Measurements from ENCODE around the gene ATXN2.
"Not testable (repeated sequence)": the region's sequence is repeated elsewhere in the genome, so short reads cannot be mapped to it uniquely, and the experiment has no call there.

Gene ATXN2

DNA sequence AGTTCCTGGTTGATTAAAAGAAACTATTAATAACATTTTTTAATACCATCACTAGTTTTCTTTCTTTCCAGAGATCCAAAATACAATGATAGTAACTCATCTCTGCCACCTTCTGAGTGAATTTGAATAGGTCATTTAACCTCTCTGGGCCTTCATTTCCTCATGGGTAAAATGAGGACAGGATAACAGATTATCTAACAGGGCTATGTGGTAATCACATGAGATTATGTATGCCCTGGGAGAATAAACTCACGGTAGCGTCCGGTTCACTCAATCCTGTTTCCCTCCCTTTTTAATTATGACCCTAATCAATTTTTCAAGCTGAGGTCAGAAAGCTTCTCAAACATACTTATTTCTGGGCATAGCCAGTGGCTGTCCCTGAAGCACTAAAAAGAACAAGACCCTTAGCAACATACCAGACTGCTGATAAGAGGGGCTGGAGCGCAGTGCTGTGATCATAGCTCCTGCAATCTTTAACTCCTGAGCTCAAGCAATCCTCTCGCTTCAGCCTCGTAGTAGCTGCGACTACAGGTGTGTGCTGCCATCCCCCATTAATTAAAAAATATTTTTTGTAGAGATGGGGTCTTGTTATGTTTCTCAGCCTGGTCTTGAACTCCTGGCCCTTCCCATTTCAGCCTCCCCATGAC, 24.2 kb downstream of the ATXN2 start:
- no peak for DNase-seq (ENCODE audit: low read depth in 2 of 2)

DNA sequence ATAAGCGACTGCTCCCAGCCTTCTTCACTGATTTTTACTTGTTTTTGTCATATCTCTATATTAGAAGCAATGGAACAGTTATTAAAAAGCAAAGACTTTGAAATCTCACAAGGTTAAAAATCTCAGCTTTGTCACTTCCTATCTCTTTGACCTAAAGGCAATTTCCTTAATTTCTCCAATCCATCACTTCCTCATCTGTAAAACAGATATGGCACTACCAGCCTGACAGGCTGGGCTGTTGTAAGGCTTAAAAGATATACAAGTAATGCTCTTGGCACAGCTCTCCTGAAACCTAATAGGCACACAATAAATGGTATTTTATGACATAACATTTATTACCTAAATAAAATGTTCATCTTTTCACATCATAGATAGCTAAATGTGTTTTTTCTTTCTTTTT, 25.6 kb downstream of the ATXN2 start:
- no peak for DNase-seq (ENCODE audit: low read depth in 2 of 2)

DNA sequence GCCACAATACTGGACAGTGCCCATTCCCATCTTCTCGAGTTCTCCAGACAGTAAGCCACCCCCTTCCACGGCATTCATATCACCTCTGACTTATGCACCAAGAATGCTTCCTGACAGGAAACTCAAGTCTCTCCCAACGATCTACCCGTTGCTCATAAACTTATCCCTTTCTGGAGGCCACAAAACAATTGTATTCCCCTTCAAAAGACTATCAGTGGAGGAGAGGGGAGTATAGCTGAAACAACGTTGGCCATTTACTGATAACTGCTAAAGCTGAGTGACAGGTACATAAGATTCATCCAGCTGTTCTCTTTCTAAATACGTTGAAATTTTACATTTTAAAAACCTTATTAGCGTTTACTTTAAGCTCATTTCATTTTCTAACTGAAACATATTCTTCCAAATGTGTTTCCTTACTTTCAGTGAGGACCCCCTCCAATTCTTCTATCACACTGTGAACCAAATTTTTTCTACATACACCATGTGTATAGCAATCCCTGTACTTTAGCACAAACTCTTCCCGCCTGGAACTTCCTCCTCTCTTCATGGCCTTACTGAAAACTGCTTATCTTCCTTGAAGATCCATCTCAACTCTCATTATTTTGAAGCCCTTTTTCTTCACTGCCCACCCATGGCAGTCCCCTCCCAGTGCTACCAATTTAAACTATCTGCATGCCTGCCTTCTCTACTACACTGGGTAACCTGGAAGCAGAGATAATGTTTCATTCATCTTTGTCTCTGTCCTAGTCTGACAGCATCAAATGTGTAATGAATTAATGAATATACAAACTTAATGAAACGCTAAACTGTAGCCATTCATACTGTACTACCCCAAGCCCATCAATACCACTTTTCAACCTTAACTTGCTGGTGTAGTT, 28.8 kb downstream of the ATXN2 start:
- DNase-seq (ENCODE audit: low read depth in 2 of 2), result no peak

DNA sequence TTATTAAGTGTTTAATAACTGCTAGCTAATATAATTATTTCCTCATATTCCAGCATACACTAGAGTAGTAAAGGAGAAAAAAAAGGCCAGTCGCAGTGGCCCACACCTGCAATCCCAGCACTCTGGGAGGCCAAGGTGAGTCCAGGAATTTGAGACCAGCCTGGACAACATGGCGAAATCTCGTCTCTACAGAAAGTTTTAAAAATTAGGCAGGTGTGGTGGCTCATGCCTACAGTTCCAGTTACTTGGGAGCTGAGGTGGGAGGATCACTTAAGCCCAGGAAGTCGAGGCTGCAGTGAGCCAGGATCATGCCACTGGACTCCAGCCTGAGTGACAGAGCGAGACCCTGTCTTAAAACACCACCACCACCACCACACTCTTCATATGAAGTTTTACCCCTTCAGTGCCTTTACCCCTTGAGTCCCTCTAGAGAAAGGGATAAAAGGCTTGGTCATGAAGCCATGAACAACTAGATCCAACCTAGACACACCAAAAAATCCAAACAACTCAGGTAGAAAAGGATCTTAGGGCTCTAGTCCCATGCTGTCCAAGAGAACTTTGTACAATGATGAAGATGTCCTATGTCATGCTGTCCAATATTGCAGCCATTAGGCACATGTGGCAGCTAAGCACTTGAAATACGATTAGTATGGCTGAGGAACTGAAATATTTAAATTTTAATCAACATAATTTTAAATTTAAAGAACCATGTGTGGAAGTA, 29.6 kb downstream of the ATXN2 start:
- DNase-seq (ENCODE audit: low read depth in 2 of 2), result no peak

DNA sequence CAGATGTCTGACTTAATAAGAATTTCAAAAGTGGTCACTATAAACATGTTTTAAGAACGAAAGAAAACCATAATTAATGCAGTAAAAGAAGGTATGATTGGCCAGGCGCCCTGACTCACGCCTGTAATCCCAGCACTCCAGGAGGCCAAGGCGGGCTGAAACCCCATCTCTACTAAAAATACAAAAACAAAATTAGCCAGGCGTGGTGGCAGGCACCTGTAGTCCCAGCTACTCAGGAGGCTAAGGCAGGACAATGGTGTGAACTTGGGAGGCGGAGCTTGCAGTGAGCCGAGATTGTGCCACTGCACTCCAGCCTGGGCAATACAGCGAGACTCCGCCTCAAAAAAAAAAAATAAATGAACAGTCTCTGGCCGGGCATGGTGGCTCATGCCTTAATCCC, 38.3 kb downstream of the ATXN2 start:
- not testable (repeated sequence) for DNase-seq (ENCODE audit: low read depth in 2 of 2)

DNA sequence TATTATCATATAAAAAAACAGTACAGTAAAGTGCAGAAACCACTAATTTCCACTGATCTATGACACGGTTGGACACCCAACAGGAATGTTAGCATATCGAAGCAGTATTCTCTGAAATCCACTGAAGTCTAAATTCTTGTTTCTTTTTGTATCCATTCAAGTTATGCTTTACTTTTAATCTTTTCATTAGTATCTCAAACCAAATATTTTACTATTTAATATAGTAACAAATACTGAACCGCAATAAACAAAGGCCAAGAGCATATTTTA, 41.1 kb downstream of the ATXN2 start:
- no peak for DNase-seq (ENCODE audit: low read depth in 2 of 2)

DNA sequence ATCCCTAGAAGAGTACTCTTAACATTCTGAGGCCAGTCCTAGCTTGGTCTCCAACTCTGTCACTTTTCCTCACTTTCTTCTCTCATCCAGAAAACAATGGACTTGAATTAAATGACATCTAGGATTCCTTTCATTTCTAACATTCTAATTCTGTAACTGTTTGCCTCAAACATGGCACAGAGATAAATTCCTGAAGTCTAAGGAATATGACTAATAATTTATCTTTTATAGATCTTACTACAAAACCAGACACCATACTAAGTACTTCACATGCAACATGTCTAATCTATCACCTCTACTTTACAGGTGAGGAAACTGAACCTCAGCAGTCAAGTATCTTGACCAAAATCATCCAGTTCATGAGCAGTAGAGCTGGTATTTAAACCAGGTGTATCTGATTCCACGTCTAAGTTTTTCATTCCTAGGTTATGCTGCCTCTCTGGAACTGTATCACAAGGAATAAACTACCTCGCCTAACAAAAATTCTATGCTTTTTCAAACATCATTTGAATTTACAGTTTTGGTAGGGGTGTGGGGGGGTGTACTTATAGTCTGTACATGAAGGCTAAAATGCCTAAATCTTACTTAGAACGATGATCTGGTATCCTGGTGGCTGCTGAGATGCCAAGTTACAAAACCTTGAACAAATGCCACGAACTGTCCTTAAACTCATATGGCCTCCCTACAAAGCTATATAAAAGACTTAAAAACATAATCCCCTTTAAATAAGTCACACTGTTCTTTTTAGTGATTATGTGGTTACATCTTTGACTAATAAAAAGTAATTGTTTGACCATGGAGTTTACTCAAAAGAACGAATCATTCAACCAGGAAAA, 41.6 kb downstream of the ATXN2 start:
- no peak for DNase-seq (ENCODE audit: low read depth in 2 of 2)

DNA sequence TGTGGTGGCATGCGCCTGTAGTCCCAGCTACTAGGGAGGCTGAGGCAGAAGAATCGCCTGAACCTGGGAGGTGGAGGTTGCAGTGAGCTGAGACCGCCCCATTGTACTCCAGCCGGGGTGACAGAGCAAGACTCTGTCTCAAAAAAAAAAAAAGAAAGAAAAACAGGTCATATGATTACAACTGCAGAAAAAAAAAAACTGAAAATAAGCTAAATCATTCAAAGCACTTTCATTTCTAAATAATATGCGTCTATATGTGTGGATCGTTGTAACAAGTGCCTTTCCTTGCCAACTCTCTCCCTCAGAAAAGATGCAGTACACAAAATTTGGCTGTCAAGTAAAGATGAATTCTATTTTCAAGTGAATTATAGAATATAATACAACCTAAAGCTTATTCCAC, 42.4 kb downstream of the ATXN2 start:
- DNase-seq (ENCODE audit: low read depth in 2 of 2), result no peak

DNA sequence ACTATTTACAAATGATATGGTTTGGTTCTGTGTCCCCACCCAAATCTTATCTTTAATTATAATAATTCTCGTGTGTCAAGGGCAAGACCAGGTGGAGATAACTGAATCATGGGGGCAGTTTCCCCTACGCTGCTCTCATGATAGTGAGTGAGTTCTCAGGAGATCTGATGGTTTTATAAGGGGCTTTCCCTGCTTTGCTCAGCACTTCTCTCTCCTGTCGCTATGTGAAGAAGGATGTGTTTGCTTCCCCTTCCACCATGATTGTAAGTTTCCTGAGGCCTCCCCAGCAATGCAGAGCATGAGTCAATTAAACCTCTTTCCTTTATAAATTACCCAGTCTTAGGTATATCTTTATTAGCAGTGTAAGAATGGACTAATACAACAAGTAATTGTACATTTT, 43.8 kb downstream of the ATXN2 start:
- not testable (repeated sequence) for DNase-seq (ENCODE audit: low read depth in 2 of 2)

DNA sequence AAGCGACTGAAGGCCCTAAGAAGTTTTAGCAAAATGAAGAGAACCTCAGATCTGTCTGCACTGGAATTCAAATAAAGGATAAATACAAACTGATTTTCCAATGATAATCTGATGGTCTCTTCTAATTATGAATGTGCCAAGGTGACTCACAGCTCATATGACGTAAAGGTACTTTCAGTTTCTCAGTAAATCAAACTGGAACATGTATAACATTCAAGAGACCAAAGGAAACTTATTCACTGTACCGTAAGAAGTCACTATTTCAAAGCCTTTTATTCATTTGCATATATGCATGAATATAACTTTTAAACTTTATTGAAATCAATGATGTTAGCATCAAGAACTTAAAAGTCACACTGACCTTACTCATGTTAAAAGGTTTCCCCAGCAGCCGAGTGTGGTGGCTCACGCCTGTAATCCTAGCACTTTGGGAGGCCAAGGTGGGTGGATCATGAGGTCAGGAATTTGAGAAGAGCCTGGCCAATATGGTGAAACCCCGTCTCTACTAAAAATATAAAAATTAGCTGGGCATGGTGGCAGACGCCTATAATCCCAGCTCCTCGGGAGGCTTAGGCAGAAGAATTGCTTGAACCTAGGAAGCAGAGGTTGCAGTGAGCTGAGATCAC, 52.2 kb downstream of the ATXN2 start:
- DNase-seq (ENCODE audit: low read depth in 2 of 2), result peak in 1 of 2 donors; percentile 21

DNA sequence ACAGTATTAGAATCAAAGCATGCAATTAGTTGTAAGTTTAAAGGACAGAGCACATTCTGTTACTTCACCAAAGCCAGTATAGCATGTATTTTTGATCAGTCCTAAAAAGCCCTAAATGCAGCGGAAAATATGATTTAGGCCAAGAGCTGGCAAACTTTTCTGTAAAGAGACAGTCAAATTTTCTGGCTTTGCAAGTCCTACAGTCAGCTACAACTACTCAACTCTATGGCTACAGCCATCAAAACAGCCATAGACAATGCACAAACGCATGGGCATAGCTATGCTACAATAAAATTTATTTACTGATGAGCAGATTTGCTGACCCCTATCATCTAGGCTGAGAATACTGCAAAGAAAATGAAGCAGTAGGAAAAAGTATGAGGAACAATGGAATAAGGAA, 52.9 kb downstream of the ATXN2 start:
- DNase-seq (ENCODE audit: low read depth in 2 of 2), result no peak

DNA sequence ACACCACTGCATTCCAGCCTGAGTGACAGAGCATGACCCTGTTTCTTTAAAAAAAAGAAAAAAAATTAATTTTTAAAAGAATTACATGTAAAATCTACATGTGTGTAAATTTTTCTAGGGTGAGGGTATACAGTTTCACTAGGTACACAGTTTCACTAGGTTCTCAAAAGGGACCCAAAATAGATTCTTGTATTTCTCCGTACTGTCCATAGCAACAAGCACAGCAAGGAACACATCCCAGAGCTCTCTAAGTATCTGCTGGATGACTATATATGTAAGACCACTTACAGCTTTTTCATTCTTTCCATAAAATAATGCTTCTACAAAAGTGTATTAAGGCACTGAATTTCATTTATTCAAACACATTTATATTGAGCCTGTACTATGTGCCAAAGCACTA, 55.1 kb downstream of the ATXN2 start:
- no peak for DNase-seq (ENCODE audit: low read depth in 2 of 2)

DNA sequence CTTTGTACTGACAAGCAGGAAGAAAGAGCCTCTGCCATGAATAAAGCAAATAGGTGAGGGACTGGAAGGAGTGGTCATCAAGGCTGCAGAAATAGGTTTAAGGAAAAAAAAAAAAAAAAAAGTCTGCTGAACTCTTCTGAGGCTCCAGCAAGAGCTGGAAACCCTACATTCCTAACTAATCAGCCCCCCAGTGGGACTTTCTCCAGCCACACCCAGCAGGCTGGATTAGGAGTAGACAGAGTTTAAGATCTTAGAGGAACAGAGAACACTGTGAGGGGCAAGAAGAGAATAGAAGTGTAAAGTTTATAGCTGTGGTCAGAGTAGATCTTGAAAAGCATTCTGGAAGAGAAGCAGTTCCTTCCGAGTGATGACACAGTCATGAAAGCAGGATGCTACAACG, 66.4 kb downstream of the ATXN2 start:
- no peak for DNase-seq (ENCODE audit: low read depth in 2 of 2)

DNA sequence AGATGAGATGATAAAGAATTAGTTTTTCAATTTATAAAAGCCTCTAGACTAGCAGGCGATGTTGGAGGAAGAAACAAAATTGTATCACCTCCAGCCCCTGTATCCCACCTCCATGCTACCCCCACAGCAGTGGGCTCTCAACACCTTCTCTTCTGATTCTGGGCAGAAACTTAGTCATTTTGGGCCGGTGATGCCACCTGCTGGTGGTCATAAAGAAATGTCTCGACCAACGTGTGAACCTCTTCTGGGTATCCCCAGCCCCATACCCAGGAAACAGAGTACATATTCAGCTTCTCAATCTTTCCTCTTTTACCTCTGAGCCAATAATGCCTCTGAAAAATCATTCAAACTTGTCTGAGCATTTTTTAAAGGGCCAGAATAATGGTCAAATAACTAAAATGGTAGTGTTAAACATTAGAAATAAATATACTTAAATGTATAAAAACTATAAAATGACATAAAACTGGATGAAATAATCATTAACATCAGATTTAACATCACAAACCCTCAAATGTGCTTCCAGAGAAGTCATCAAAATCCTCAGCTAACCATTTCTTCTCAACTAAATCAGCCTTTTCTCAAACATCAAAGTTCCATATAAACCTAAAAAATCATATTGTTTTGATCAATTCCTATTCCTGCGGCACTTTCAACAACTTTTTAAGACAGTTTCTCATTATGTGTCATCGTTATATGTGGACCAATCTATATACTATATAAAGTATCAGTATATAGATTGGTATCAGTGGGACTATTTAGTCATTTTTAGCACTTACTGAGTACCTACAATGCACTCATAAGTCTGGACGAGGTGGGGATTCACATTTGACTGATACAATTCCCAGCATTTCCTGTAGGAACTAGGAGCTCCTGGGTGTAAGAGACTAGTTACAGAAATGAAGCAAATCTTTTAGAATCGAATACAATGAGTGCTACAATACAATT, 69.4 kb downstream of the ATXN2 start:
- DNase-seq (ENCODE audit: low read depth in 2 of 2), result peak; percentile 42 to 43

DNA sequence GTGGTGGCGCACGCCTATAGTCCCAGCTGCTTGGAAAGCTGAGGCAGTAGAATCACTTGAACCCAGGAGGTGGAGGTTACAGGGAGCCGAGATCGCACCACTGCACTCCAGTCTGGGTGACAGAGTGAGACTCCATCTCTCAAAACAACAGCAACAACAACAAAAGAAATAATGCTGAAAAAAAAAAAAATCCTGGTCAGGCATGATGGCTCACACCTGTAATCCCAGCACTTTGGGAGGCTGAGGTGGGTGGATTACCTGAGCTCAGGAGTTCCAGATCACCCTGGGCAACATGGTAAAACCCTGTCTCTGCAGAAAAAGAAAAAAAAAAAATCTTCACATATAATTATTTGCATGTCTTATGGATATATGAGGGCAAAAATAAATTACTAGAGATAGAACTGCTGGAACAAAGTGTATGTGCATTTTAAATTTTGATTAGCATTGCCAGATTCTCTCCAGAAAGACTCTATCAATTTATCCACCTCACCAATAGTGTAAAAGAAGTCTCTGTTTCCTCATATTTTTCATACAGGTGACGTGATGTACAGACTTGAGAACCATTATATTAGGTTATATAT, 75.4 kb downstream of the ATXN2 start:
- no peak for DNase-seq (ENCODE audit: low read depth in 2 of 2)

DNA sequence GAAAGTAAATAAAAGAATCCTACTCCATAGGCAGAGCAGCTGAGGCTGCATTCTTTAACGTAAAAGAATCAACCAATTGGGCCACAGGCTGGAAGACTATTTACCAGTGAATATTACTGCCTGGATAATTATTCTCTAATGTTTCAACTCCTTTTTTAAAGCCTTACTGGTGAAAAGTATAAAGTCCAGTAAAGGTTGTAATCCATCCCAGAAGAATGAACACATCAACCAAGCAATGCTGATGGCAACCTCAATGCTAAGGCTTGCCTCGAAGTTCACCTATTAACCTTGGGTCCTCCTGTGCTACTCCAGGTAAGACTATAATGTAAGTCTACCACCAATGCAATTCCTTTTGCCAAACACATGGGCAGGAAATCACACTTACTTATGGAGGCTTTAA, 77.3 kb downstream of the ATXN2 start:
- DNase-seq (ENCODE audit: low read depth in 2 of 2), result no peak

DNA sequence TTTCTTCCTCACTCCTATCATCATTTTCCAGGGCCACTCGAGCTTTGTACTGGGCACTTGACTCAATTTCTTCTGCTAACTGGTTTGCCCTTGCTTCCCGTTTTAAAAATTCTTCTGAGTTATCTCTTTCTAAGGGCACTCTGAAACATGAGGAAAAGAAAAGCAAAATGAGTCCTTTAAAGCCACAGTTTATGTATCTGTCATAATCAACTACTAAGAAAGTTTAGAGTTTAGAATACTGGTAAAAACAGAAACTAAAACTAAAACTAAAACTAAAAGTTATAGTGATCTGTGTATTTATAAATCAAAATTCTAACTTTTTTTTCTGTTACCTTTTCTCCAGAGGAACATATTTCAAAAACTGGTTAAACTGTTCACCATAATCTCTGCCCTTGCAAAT, 79.2 kb downstream of the ATXN2 start:
- no peak for DNase-seq (ENCODE audit: low read depth in 2 of 2)

DNA sequence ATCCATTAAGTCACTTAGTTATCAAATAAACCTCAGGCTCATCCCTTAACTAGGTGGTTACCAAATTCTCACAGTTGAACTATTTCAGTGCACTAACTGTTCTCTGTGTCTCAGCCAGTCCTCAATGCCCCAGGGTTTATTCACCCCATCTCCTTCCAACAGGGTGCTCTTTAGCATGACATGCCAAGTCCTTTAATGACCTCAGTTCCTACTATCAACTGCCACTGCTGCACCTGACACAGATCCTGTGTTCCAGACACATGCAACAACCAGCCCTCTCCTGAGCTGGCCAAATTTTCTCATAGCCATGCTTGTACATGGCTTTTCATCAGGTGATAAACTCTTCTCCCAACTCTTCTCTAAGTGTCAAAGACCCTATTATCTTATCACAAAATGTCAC, 80.0 kb downstream of the ATXN2 start:
- DNase-seq (ENCODE audit: low read depth in 2 of 2), result no peak

DNA sequence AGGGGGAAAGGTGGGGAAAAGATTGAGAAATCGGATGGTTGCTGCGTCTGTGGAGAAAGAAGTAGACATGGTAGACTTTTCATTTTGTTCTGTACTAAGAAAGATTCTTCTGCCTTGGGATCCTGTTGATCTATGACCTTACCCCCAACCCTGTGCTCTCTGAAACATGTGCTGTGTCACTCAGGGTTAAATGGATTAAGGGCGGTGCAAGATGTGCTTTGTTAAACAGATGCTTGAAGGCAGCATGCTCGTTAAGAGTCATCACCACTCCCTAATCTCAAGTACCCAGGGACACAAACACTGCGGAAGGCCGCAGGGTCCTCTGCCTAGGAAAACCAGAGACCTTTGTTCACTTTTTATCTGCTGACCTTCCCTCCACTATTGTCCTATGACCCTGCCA, 91.4 kb downstream of the ATXN2 start:
- DNase-seq (ENCODE audit: low read depth in 2 of 2), result not testable (repeated sequence)

DNA sequence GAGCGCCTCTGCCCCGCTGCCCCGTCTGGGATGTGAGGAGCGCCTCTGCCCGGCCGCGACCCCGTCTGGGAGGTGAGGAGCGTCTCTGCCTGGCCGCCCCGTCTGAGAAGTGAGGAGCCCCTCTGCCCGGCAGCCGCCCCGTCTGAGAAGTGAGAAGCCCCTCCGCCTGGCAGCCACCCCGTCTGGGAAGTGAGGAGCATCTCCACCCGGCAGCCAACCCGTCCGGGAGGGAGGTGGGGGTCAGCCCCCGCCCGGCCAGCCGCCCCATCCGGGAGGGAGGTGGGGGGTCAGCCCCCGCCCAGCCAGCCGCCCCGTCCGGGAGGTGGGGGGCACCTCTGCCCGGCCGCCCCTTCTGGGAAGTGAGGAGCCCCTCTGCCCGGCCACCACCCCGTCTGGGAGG, 91.9 kb downstream of the ATXN2 start:
- not testable (repeated sequence) for DNase-seq (ENCODE audit: low read depth in 2 of 2)

Measured in stimulated activated CD8-positive, alpha-beta memory T cell treated with anti-CD3 and anti-CD28 coated beads, Interleukin-15, amount 100 ng/mL, for 48 hours (primary cell).